Esophagus (tissue), 2 donors: Measurements from ENCODE around the gene ENO2. TPM values are rescaled to one million over a fixed set of nuclear protein-coding genes. Genes with fewer than 3 reads are reported as not detected.
"Not testable (repeated sequence)": the region's sequence is repeated elsewhere in the genome, so short reads cannot be mapped to it uniquely, and the experiment has no call there.

Experiments
- H3K27ac ChIP-seq, 2 donors: one replicate each; pipeline ENCODE4 v1.5.1; 2013; ENCODE audit warnings: low read depth in 2 of 2, mild to moderate bottlenecking in 2 of 2, inconsistent platforms in 1 of 2, low read length in 1 of 2, moderate library complexity in 1 of 2
- H3K27me3 ChIP-seq, 2 donors: one replicate each; pipeline ENCODE4 v1.6.1; 2013; ENCODE audit warnings: low read length in 2 of 2, control low read depth in 1 of 2, mild to moderate bottlenecking in 1 of 2; ENCODE audit not compliant: insufficient read depth in 2 of 2, control insufficient read depth in 1 of 2
- H3K36me3 ChIP-seq, 2 donors: one replicate each; pipeline ENCODE4 v1.6.1; 2013; ENCODE audit warnings: low read length in 1 of 2; ENCODE audit not compliant: control insufficient read depth in 2 of 2, insufficient read depth in 2 of 2
- H3K4me1 ChIP-seq, 2 donors: one replicate each; pipeline ENCODE4 v1.6.1; 2013; ENCODE audit warnings: low read length in 1 of 2; ENCODE audit not compliant: control insufficient read depth in 2 of 2, insufficient read depth in 2 of 2
- H3K4me3 ChIP-seq, 2 donors: one replicate each; pipeline ENCODE4 v1.5.1; 2013; ENCODE audit warnings: low read length in 2 of 2, mild to moderate bottlenecking in 2 of 2, low read depth in 1 of 2, moderate library complexity in 1 of 2
- H3K9me3 ChIP-seq, 2 donors: one replicate each; pipeline ENCODE4 v1.6.1; 2013; ENCODE audit warnings: mild to moderate bottlenecking in 2 of 2, low read depth in 1 of 2, low read length in 1 of 2, moderate library complexity in 1 of 2; ENCODE audit not compliant: control insufficient read depth in 2 of 2, insufficient read depth in 1 of 2
- WGBS, 2 donors: extraction: QIAGEN DNeasy Blood & Tissue Kit; methylation state at CpG; one replicate each; pipeline ENCODE4 v1.1.7; 2013; 5-methylcytosine and 5-hydroxymethylcytosine counted together
- polyA plus RNA-seq, 2 donors: library from polyadenylated mRNA; stranded (reverse); fragments of 200-250 nt; gene quantifications; one replicate each; pipeline ENCODE4 v1.2.3, GENCODE V29; 2013
- donor health status: healthy with polysubstance abuse.
- donor health status: Bipolar disorder and iron deficiency.

The ENO2 gene
- polyA plus RNA-seq, 2 donors = 6.7 to 9.0 TPM

DNA sequence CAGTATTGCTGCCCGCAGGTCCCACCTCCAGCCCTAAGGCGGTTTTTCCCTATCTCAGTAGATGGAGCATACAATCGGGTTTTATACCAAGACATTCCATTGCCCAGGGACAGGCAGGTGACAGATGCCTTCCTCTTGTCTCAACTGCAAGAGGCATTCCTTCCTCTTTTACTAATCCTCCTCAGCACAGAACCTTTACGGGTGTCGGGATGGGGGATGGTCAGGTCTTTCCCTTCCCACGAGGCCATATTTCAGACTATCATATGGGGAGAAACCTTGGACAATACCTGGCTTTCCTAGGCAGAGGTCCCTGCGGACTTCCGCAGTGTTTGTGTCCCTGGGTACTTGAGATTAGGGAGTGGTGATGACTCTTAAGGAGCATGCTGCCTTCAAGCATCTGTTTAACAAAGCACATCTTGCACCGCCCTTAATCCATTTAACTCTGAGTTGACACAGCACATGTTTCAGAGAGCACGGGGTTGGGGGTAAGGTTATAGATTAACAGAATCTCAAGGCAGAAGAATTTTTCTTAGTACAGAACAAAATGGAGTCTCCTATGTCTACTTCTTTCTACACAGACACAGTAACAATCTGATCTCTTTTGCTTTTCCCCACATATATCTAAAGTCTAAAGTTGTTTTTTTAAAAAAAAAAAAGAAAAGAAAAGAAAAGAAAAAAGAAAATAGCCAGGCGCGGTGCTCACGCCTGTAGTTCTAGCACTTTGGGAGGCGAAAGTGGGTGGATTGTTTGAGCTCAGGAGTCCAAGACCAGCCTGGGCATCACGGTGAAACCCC, 28.0 kb upstream of the ENO2 start:
- H3K4me1 ChIP-seq, H3K27me3 ChIP-seq, H3K27ac ChIP-seq, H3K4me3 ChIP-seq, H3K9me3 ChIP-seq, H3K36me3 ChIP-seq: not testable (repeated sequence)
- WGBS, 2 donors = 63 to 73% methylated on average over 11 to 12 of the region's 15 CpGs

DNA sequence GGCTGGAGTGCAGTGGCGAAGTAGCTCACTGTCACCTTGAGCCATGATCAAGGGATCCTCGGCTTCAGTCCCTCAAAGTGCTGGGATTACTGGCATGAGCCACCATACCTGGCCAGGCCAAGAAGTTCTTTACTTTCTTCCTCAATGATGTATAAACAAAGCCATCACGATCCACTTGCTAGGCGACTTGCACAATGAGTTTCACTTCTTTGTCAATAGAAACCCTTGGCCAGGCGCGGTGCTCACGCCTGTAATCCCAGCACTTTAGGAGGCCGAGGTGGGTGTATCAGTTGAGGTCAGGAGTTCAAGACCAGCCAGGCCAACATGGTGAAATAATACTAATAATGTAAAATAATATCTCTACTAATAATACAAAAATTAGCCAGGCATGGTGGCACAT, 26.9 kb upstream of the ENO2 start:
- no peaks in the 10 kb centered on the region for H3K9me3 ChIP-seq
- peaks cover 0 to 4% of the 10 kb centered on the region in 2 donors for H3K36me3 ChIP-seq
- no peaks in the 10 kb centered on the region for H3K27me3 ChIP-seq
- H3K4me1 ChIP-seq = peaks cover 0 to 2% of the 10 kb centered on the region in 2 donors
- H3K4me3 ChIP-seq = no peak overlapping the region
- peak overlapping the region in 1 of 2 donors; percentile 28 for H3K27ac ChIP-seq
- WGBS, 2 donors = 57 to 67% methylated on average over 8 of the region's 8 CpGs

GRCh38 chr12:6888360-6888759, 26.0 kb upstream of the ENO2 start:
- Histone ChIP-seq H3K27ac (no peak overlapping the region), H3K4me1 (peaks cover 0 to 2% of the 10 kb centered on the region in 2 donors), H3K36me3 (peaks cover 0 to 4% of the 10 kb centered on the region in 2 donors), H3K4me3 (no peak overlapping the region), H3K9me3 (no peaks in the 10 kb centered on the region), H3K27me3 (no peaks in the 10 kb centered on the region)
- 77 to 88% methylated on average over 2 of the region's 2 CpGs for WGBS, 2 donors

DNA sequence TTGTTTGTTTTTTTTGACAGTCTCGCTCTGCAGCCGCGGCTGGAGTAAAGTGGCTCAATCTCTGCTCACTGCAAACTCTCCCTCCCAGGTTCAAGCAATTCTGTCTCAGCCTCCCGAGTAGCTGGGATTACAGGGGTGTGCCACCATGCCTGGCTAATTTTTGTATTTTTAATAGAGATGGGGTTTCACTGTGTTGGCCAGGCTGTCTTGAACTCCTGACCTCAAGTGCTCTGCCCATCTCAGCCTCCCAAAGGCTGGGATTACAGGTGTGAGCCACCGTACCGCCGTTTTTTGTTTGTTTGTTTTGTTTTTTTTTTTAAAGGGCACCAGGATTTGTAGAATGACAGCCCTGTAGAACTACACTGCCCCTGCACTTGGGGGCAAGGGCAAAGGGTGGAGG, 25.6 kb upstream of the ENO2 start:
- not testable (repeated sequence) for H3K27me3 ChIP-seq, H3K4me3 ChIP-seq, H3K27ac ChIP-seq, H3K36me3 ChIP-seq, H3K9me3 ChIP-seq, H3K4me1 ChIP-seq
- WGBS, 2 donors = 61 to 71% methylated on average over 7 of the region's 7 CpGs

GRCh38 chr12:6889775-6890573, 24.4 kb upstream of the ENO2 start:
- H3K4me1 ChIP-seq, H3K4me3 ChIP-seq, H3K36me3 ChIP-seq, H3K27ac ChIP-seq, H3K27me3 ChIP-seq, H3K9me3 ChIP-seq: not testable (repeated sequence)
- WGBS, 2 donors = 94 to 97% methylated on average over 21 of the region's 21 CpGs

DNA sequence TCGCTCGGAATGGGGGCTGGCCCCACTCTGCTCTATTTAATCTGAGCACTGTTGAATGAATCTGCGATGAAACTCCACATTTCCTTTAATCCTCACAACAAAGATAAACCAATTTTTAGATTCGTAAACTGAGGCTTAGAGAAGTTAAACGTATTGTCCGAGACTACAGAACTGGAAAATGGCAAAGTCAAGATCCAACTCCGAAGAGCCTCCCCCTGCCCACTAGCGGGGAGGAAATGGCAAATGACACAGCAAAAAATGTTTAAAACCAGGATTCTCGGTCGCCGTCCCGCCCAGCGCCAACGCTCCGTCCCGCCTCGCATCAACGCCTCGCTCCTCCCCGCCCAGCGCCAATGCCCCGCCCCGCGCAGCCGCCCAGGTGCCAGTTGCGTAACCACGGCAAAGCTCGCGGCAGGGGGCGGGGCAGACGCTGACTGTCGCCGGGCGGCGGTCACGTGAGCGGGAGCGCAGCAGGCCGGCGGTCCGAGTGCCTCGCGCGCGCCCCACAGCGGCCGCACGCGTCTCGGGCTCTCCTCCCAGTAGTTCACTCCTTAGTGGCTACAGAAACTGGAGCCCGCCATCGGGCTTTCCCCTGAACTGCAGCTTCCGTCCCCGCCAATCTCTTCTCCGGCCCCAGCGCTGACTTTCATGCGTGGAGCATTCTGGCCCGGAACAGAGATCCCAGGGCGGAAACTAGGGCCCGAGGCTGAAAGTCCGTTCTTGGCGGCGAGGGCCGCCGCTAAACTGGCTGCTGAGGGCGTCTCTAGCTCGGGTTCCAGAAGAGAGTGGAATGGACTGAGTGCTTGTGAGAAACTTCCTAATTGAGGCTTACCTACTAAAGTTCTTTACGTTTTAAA, 23.4 kb upstream of the ENO2 start:
- no peaks in the 10 kb centered on the region for H3K9me3 ChIP-seq
- H3K27me3 ChIP-seq = no peaks in the 10 kb centered on the region
- peak overlapping the region; percentile 94 for H3K27ac ChIP-seq
- H3K4me1 ChIP-seq = peaks cover 0 to 2% of the 10 kb centered on the region in 2 donors
- 1% methylated on average over 52 to 68 of the region's 68 CpGs for WGBS, 2 donors
- no peaks in the 10 kb centered on the region for H3K36me3 ChIP-seq
- H3K4me3 ChIP-seq = peak overlapping the region; percentile 45 to 47

GRCh38 chr12:6891646-6892001, 22.8 kb upstream of the ENO2 start:
- peak overlapping the region; percentile 45 to 47 for H3K4me3 ChIP-seq
- no peaks in the 10 kb centered on the region for H3K36me3 ChIP-seq
- H3K27ac ChIP-seq = peak overlapping the region; percentile 94
- no peaks in the 10 kb centered on the region for H3K9me3 ChIP-seq
- 71 to 80% methylated on average over 5 of the region's 5 CpGs for WGBS, 2 donors
- H3K27me3 ChIP-seq = no peaks in the 10 kb centered on the region
- peaks cover 0 to 2% of the 10 kb centered on the region in 2 donors for H3K4me1 ChIP-seq

DNA sequence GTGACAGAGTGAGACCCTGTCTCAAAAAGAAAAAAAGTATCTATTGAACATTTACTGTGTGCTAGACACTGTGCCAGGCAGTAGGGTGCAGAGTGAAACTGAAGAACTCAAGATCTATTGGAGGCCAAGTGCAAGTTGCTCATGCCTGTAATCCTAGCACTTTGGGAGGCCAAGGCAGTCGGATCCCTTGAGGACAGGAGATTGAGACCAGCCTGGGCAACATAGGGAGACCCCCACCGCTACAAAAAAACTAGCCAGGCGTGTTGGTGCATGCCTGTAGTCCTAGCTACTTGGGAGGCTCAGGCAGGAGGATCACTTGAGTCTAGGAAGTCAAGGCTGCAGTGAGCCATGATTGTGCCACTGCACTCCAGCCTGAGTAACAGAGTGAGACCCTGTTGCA, 21.7 kb upstream of the ENO2 start:
- not testable (repeated sequence) for H3K27ac ChIP-seq, H3K4me1 ChIP-seq, H3K9me3 ChIP-seq, H3K36me3 ChIP-seq, H3K4me3 ChIP-seq, H3K27me3 ChIP-seq
- WGBS, 2 donors = 91 to 94% methylated on average over 3 of the region's 3 CpGs

DNA sequence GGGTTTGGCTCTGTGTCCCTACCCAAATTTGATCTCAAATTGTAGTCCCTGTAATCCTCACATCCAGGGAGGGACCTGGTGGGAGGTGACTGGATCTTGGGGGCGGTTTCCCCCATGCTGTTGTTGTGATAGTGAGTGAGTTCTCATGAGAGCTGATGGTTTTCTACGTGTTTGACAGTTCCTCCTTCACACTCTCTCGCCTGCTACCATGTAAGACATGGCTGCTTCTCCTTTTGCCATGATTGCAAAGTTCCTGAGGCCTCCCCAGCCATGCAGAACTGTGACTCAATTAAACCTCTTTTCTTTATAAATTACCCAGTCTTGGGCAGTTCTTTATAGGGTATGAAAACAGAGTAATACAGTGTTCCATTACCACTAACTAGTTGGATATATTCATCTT, 20.1 kb upstream of the ENO2 start:
- no peaks in the 10 kb centered on the region for H3K9me3 ChIP-seq
- no peak overlapping the region for H3K4me3 ChIP-seq
- 89 to 90% methylated on average over 3 of the region's 3 CpGs for WGBS, 2 donors
- no peaks in the 10 kb centered on the region for H3K27me3 ChIP-seq
- H3K4me1 ChIP-seq = peaks cover 0 to 2% of the 10 kb centered on the region in 2 donors
- H3K36me3 ChIP-seq = no peaks in the 10 kb centered on the region
- H3K27ac ChIP-seq = no peak overlapping the region
